IPS-18a (cell line): ENCODE measurements around the gene AFG1L.
"Not testable (repeated sequence)": the region's sequence is repeated elsewhere in the genome, so short reads cannot be mapped to it uniquely, and the experiment has no call there.

ENCODE experiments used
- H3K27ac ChIP-seq: one replicate; pipeline ENCODE4 v1.5.1; 2013; ENCODE audit warnings: low read length
- H3K27me3 ChIP-seq: one replicate; pipeline ENCODE4 v1.6.1; 2013; ENCODE audit warnings: mild to moderate bottlenecking, low read length; ENCODE audit not compliant: control insufficient read depth, insufficient read depth
- H3K36me3 ChIP-seq: one replicate; pipeline ENCODE4 v1.6.1; 2013; ENCODE audit warnings: low read depth, low read length; ENCODE audit not compliant: control insufficient read depth
- H3K4me1 ChIP-seq: one replicate; pipeline ENCODE4 v1.6.1; 2013; ENCODE audit warnings: low read depth, low read length; ENCODE audit not compliant: control insufficient read depth
- H3K4me3 ChIP-seq: one replicate; pipeline ENCODE4 v1.5.1; 2013; ENCODE audit warnings: low read length
- H3K9ac ChIP-seq: one replicate; pipeline ENCODE4 v1.6.1; 2013; ENCODE audit warnings: mild to moderate bottlenecking, low read length, moderate library complexity
- H3K9me3 ChIP-seq: one replicate; pipeline ENCODE4 v1.6.1; 2013; ENCODE audit warnings: low read depth, low read length; ENCODE audit not compliant: control insufficient read depth

AFG1L gene

DNA sequence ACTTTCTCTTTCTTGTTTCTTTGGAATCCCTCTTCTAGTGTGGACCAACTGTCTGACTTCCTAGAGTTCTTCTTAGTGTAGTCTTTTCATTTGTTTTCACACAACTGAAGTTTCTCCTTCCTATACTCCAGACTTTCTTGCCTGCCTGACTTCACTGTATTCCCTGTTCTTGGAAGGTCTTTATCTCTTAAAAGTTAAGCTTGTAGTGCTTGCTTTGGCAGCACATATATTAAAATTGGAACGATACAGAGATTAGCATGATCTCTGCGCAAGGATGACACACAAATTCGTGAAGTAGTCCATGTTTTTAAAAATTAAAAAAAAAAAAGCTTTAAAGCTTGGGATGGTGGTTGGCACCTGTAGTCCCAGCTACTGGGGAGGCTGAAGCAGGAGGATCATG is 2.3 kb upstream of the AFG1L start:
- H3K4me3 ChIP-seq, H3K27me3 ChIP-seq, H3K4me1 ChIP-seq, H3K36me3 ChIP-seq, H3K27ac ChIP-seq, H3K9me3 ChIP-seq, H3K9ac ChIP-seq: not testable (repeated sequence)

DNA sequence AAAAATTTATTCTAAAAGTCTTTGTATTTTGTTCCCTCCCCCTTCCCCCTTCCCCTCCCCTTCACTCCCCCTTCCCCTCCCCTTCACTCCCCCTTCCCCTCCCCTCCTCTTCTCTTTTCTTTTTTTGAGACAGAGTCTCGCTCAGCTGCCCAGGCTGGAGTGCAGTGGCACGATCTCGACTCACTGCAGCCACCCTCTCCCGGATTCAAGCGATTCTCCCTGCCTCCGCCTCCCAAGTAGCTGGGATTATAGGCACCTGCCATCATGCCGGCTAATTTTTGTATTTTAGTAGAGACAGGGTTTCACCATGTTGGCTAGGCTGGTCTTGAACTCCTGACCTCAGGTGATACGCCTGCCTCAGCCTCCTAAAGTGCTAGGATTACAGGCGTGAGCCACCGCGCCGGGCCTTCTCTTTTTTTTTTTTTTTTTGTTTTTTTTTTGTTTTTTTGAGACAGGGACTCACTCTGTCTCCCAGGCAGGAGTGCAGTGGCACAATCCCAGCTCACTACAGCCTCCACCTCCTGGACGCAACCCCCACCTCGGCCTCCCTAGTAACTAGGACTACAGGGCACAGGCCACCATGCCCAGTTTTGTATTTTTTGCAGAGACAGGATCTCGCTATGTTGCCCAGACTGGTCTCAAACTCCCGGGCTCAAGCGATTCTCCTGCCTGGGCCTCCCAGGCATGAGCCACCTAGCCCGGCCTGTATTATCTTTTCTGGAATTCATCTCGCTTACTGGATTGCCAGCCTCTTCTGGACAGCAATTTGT is 1.1 kb upstream of the AFG1L start:
- Histone ChIP-seq H3K27me3 (no peaks in the 10 kb centered on the region), H3K36me3 (no peaks in the 10 kb centered on the region), H3K9ac (peak overlapping the region; percentile 24), H3K4me3 (peak overlapping the region; percentile 96), H3K27ac (no peak overlapping the region), H3K9me3 (no peaks in the 10 kb centered on the region), H3K4me1 (peaks cover 8% of the 10 kb centered on the region)

DNA sequence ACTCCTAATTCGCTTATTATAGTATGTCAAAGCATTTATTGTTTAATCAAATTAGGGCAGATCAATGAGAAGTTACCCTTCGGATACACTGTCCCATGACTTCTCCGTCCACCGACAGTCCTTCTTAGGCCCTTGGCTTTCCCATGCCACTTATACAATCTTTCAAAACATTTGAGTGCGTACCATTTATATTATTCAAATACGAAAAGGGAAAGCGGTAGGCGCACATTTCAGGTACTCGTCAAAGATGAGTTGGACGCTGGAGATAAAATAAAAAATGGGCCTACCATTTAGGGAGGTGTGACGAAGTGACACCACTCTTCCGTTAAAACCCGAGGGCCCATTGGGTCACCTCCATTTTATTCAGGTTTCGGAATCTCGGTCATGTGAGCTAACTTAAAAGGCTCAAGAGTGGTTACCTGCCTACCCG is 542 bp upstream of the AFG1L start:
- no peaks in the 10 kb centered on the region for H3K36me3 ChIP-seq
- H3K27me3 ChIP-seq, result no peaks in the 10 kb centered on the region
- peak overlapping the region; percentile 96 for H3K4me3 ChIP-seq
- H3K27ac ChIP-seq, result no peak overlapping the region
- peak overlapping the region; percentile 24 for H3K9ac ChIP-seq
- H3K9me3 ChIP-seq, result no peaks in the 10 kb centered on the region
- H3K4me1 ChIP-seq, result peaks cover 8% of the 10 kb centered on the region

DNA sequence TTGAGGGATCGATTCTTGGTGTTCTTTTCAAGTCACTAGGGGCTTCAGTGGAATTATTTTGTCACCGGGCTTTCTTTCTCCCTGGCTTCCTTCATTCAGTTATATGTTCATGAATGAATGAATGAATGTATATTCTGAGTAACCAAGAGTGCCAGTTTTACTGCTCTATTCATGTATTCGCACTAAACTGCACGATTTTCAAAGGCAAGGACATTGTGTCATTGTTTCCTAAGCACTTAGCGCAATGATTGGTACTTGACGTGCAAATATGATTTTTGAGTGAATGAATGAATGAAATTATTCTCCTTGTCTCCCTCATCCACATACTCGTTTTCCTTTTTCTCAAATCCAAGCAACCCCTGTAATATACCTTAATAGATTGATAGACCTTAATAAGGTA is 822 bp downstream of the AFG1L start:
- no peaks in the 10 kb centered on the region for H3K9me3 ChIP-seq
- H3K27me3 ChIP-seq, result no peaks in the 10 kb centered on the region
- peaks cover 8% of the 10 kb centered on the region for H3K4me1 ChIP-seq
- H3K9ac ChIP-seq, result peak overlapping the region; percentile 94
- no peaks in the 10 kb centered on the region for H3K36me3 ChIP-seq
- peak overlapping the region; percentile 96 for H3K4me3 ChIP-seq
- peak overlapping the region; percentile 95 for H3K27ac ChIP-seq

DNA sequence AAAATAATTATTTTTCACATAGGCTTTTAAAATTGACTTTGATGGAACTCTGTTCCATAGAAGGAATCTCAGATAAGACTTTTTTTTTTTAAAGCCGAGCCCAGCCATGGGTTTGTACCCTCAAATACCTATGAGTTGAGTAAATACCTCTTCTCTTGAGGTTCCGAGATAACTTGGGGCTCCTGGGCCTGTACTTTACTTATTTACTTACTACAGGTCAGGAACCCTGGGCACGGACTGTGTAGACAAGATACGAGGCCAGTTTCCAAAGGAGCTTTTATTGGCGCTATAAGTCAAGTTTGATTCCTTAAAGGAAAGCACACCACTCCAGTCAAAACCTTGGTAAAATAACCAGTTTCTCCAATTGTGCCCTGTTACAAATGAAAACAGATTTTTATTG is 7.5 kb downstream of the AFG1L start:
- Histone ChIP-seq H3K4me1 (no peaks in the 10 kb centered on the region), H3K9ac (no peak overlapping the region), H3K27me3 (no peaks in the 10 kb centered on the region), H3K9me3 (no peaks in the 10 kb centered on the region), H3K27ac (no peak overlapping the region), H3K36me3 (no peaks in the 10 kb centered on the region), H3K4me3 (no peak overlapping the region)

DNA sequence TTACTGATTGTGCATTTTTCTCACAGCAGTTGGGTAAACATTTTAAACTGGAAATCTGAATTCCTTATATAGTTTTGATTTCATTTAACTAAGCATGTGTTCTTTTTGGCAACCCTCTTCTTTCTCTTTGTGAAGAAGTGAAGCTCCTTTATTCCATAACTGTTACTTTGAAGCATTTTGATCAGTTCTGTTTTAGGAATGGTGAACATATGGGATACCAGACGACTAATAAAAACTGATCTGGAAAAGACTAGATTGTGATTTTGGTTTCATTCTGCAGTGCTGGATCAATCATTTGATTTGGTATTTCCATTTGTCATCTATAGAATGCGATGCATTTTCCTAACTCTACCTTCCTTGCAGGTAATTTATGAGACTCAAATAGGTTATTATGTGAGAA is 9.8 kb downstream of the AFG1L start:
- H3K4me1 ChIP-seq, result no peaks in the 10 kb centered on the region

DNA sequence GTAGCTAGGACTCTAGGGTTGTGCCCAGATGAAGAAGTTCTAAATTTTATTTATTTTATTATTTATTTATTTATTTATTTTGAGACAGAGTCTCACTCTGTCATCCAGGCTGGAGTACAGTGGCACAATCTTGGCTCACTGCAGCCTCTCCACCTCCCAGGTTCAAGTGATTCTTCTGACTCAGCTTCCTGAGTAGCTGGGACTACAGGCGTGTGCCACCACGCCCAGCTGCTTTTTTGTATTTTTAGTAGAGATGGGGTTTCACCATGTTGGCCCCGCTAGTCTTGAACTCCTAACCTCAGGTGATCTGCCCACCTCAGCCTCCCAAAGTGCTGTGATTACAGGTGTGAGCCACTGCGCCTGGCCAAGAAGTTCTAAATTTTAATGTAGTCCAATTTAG is 13.8 kb downstream of the AFG1L start:
- not testable (repeated sequence) for H3K4me1 ChIP-seq, H3K4me3 ChIP-seq, H3K27ac ChIP-seq, H3K9me3 ChIP-seq, H3K36me3 ChIP-seq, H3K9ac ChIP-seq, H3K27me3 ChIP-seq

More for the DNA sequence above, 9.8 kb downstream of the AFG1L start:
- Histone ChIP-seq H3K27ac (no peak overlapping the region), H3K27me3 (no peaks in the 10 kb centered on the region), H3K4me3 (no peak overlapping the region), H3K36me3 (no peaks in the 10 kb centered on the region), H3K9ac (no peak overlapping the region), H3K9me3 (no peaks in the 10 kb centered on the region)

DNA sequence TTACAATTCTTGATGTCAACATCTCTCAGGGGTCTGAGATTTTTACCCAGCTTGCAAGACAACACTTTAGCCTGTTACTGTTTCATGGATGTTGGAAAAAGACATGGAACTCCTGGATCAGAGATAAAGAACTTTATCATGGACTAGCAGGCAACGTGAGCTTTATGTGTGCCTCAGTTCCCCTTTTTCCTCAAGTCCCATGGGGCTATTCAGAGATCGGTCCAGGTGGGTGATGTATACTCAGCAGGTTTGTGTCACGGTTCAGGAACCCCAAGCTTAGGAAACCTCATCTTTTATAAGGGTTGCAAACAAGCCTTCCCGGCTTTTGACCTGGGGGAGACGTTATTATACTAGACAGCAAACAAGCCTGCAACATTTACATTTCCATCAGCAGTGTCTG is 15.0 kb downstream of the AFG1L start:
- no peaks in the 10 kb centered on the region for H3K27me3 ChIP-seq
- no peak overlapping the region for H3K4me3 ChIP-seq
- H3K9me3 ChIP-seq, result no peaks in the 10 kb centered on the region
- no peaks in the 10 kb centered on the region for H3K4me1 ChIP-seq
- H3K36me3 ChIP-seq, result no peaks in the 10 kb centered on the region
- H3K9ac ChIP-seq, result no peak overlapping the region
- no peak overlapping the region for H3K27ac ChIP-seq

DNA sequence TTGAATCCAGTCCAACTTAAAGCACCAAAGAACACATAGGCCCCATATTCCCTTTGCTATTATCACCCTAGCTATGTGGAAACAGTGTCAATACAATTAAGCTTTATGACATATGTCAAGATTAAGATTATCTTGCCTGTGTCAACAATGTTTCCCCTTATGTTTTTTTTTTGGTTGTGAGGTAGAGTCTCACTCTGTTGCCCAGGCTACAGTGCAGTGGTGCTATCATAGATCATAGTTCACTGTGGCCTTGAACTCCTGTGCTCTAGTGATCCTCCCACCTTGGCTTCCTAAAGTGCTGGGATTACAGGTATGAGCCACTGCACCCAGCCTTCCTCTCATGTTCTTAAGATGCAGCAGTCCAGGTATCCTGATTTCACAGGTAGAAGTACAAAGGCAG is 17.8 kb downstream of the AFG1L start:
- Histone ChIP-seq H3K36me3 (no peaks in the 10 kb centered on the region), H3K4me1 (no peaks in the 10 kb centered on the region), H3K4me3 (no peak overlapping the region), H3K27ac (no peak overlapping the region), H3K27me3 (no peaks in the 10 kb centered on the region), H3K9ac (no peak overlapping the region), H3K9me3 (no peaks in the 10 kb centered on the region)

DNA sequence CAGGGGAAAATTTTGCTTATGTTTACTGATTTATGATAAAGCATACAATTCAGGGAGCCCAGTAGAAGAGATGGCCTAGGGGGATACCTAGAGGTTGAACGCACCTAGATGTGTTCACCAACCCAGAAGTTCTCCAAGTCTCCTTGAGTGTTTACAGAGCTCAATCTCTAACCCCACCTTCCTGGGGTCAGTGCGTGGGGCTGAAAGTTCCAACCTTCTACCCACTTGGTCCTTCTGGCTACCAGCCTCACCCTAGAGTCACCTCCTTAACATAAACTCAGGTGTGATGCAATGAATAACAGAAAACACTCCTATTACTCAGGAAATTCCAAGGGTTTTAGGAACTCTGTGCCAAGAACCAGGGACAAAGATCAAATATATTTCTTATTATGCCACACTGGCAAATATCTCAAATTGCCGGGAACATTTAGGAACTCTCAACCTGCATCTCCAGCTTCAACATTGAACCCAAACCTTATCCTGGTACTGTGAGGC is 26.4 kb downstream of the AFG1L start:
- Histone ChIP-seq H3K27me3 (no peaks in the 10 kb centered on the region), H3K4me3 (no peak overlapping the region), H3K27ac (no peak overlapping the region), H3K9me3 (no peaks in the 10 kb centered on the region), H3K4me1 (no peaks in the 10 kb centered on the region), H3K9ac (no peak overlapping the region), H3K36me3 (no peaks in the 10 kb centered on the region)

DNA sequence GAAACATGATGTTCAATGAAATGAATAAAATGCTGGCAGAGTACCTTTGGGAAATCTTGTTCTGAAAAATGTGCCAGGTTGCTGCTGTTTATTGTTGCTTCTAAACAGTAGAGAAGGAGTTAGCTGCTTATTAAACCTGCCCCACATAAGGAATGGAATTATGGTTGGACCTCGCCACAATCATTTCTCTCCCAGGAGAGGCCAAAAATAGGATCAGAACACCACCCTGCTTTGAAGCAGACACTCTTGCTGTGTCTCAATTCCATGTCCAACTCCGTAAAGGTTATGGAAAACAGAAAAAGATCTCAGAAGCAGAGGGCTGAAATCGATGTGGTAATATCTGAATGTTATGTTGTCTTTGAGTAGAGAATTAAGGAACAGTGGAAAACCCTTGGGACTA is 27.9 kb downstream of the AFG1L start:
- no peaks in the 10 kb centered on the region for H3K36me3 ChIP-seq
- H3K9ac ChIP-seq, result no peak overlapping the region
- no peak overlapping the region for H3K27ac ChIP-seq
- no peaks in the 10 kb centered on the region for H3K4me1 ChIP-seq
- no peaks in the 10 kb centered on the region for H3K27me3 ChIP-seq
- no peaks in the 10 kb centered on the region for H3K9me3 ChIP-seq
- H3K4me3 ChIP-seq, result no peak overlapping the region

DNA sequence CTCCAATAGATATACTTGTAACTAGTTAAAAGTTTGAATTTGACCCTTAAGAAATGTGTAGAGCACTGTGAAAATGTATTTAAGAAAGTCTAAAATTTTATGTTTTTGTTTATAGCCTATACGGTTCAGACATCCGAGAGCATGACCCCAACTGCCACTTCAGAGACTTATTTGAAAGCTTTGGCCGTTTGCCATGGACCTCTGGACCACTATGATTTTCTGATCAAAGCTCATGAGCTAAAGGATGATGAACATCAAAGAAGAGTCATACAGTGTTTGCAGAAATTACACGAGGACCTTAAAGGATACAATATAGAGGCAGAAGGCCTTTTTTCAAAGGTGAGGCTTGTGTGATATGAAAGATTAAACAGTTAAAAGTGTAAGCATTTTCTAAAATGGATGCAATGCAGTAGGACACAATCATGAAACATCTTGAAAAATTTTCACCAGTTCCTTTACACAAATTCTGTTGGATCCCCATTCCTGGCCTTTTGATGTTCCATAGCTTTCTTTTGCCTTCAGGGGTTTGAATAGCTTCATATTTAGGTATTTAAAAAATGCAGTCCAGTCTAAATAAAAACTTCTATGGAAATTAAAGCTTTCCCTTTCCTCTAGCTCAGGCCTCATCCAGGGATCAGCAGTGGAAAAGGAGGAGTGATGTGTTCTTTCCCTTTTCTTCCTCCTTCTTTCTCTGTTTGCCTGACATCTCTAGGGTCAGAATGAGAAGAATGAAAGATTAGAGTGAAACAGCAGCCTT is 29.0 kb downstream of the AFG1L start:
- H3K36me3 ChIP-seq, result no peaks in the 10 kb centered on the region
- H3K27me3 ChIP-seq, result no peaks in the 10 kb centered on the region
- no peak overlapping the region for H3K27ac ChIP-seq
- no peaks in the 10 kb centered on the region for H3K9me3 ChIP-seq
- H3K9ac ChIP-seq, result no peak overlapping the region
- H3K4me3 ChIP-seq, result no peak overlapping the region
- H3K4me1 ChIP-seq, result no peaks in the 10 kb centered on the region
